Immature natural killer cell (primary cell): Measurements from ENCODE around the gene VPS39. TPM values are rescaled to one million over a fixed set of nuclear protein-coding genes. Genes with fewer than 3 reads are reported as not detected.
"Not testable (repeated sequence)": the region's sequence is repeated elsewhere in the genome, so short reads cannot be mapped to it uniquely, and the experiment has no call there.

Source experiments
- DNase-seq, 3 donors: peaks; one replicate each; pipeline ENCODE4 v3.0.0; 2022; ENCODE audit warnings: mixed read lengths in 1 of 3
- H3K27ac Mint-ChIP-seq, 6 donors: one replicate each; pipeline ENCODE4 v1.8.0; 2020; ENCODE audit warnings: mixed read lengths in 6 of 6, mild to moderate bottlenecking in 5 of 6, inconsistent platforms in 4 of 6, moderate library complexity in 3 of 6
- H3K27me3 Mint-ChIP-seq, 3 donors: one replicate each; pipeline ENCODE4 v1.8.0; 2020 to 2021; ENCODE audit warnings: low read depth in 3 of 3, mild to moderate bottlenecking in 3 of 3, mixed read lengths in 3 of 3, moderate library complexity in 3 of 3, inconsistent platforms in 1 of 3
- H3K36me3 Mint-ChIP-seq, 3 donors: one replicate each; pipeline ENCODE4 v1.8.0; 2020; ENCODE audit warnings: mixed read lengths in 3 of 3, inconsistent platforms in 2 of 3, mild to moderate bottlenecking in 2 of 3
- H3K4me1 Mint-ChIP-seq, 2 donors: one replicate each; pipeline ENCODE4 v1.8.0; 2020; ENCODE audit warnings: inconsistent platforms in 2 of 2, mild to moderate bottlenecking in 2 of 2, mixed read lengths in 2 of 2, moderate library complexity in 1 of 2
- H3K4me3 Mint-ChIP-seq, 5 donors: one replicate each; pipeline ENCODE4 v1.8.0; 2020; ENCODE audit warnings: mild to moderate bottlenecking in 5 of 5, mixed read lengths in 5 of 5, inconsistent platforms in 3 of 5, moderate library complexity in 3 of 5
- H3K9me3 Mint-ChIP-seq, 6 donors: one replicate each; pipeline ENCODE4 v1.8.0; 2020; ENCODE audit warnings: mild to moderate bottlenecking in 6 of 6, mixed read lengths in 6 of 6, inconsistent platforms in 4 of 6, moderate library complexity in 3 of 6
- polyA plus RNA-seq, 3 donors: library from polyadenylated mRNA; unstranded; fragments of 300-500 nt; fragmentation: Illumina TruSeq; gene quantifications; one replicate each; pipeline ENCODE4 v1.2.3, GENCODE V29; 2021

The VPS39 gene
- polyA plus RNA-seq: 10 to 100 TPM; 17.0 to 44.9 (median 18.3) TPM

DNA sequence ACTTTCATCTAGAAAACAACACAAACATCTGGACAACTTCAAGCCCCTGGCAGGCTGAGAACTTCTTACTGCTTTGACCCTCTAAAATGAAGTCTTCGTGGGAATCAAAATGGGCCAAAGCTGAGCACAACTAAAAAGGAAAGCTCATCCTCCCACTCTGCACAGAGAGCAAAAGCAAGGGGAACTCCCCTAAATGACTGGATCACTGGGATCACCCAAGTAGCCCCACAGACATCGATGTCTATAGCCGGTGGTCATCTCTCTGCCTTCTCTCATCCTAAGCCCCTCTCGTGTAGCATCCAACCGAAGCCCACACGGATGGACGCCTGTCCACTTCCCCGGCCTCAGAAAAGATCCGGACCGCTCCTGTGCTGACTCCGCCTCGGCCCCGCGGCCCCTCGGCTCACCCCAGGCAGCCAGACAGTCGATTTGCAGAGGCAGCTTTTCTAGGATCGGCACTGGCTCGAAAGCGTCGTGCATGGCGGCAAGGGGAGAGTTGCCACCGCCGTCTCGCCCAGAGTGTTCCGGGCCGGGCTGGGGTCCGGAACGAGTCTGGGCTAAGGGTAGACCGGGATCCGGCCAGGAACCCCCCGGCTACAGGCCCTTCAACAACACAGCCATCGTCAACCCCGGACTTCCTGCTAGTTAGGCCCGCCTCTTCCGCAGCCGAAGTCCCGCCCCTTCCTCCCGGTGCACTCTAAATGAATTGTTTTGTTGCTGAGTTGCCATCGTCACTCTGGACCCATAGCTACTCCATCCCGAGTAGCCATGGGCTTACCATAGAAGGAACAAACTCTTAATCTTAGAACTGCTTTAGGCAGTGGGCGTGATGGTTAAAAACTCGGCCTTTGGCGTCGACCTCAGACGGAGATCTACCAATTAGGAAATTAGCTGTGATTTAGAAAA lies at the start of gene VPS39:
VPS39 (minus strand) TSS at position 631 of the 906 bp plus-strand sequence; CDS start at position 480, 151 bp downstream.
- Mint-ChIP-seq H3K27ac (peak within 1 kb of the TSS; percentile 92 to 99 (median 95)), H3K4me1 (peaks cover 32 to 47% of the 10 kb centered on the region in 2 donors), H3K36me3 (peaks cover 3 to 10% (median 4%) of the 10 kb centered on the region in 3 donors), H3K27me3 (no peaks in the 10 kb centered on the region), H3K9me3 (no peaks in the 10 kb centered on the region), H3K4me3 (peak within 1 kb of the TSS; percentile 86 to 98 (median 98))
- peak; percentile 78 to 83 (median 80) for DNase-seq

DNA sequence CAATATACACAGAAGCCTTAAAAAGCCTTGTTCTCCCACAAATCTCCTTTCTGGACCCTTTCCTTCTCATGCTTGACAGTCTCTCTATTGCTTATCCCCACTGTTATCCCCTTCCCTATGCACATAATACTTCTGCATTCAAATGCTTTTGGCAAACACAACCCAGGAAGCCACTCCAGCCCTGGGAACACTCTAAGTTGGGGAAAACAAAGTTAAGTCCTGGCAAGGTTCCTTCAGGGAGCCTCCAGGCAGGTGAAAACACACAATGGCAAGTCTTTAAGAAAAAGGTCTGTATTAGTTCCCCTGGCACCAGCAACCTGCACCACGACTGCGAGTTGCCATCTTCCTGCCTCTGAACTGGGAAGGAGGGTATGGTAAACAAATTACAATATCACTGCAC lies 45.2 kb upstream of the VPS39 start:
- no peaks in the 10 kb centered on the region for H3K9me3 Mint-ChIP-seq
- peaks cover 0 to 19% of the 10 kb centered on the region in 2 donors for H3K4me1 Mint-ChIP-seq
- H3K27me3 Mint-ChIP-seq: peaks cover 0 to 7% (median 2%) of the 10 kb centered on the region in 3 donors
- H3K27ac Mint-ChIP-seq: no peak overlapping the region
- DNase-seq: no peak
- H3K36me3 Mint-ChIP-seq: peaks cover 24 to 33% (median 25%) of the 10 kb centered on the region in 3 donors
- H3K4me3 Mint-ChIP-seq: no peak overlapping the region

- Mint-ChIP-seq H3K4me3 (no peak overlapping the region), H3K4me1 (peaks cover 0 to 20% of the 10 kb centered on the region in 2 donors), H3K27me3 (peaks cover 0 to 1% (median 0%) of the 10 kb centered on the region in 3 donors), H3K9me3 (no peaks in the 10 kb centered on the region), H3K27ac (peak overlapping the region in 1 of 6 donors; percentile 55), H3K36me3 (peaks cover 14 to 31% (median 26%) of the 10 kb centered on the region in 3 donors)
- no peak for DNase-seq
Observed at GRCh38 chr15:42240823-42241222, 32.7 kb upstream of the VPS39 start.

- no peak overlapping the region for H3K4me3 Mint-ChIP-seq
- DNase-seq: no peak
- peaks cover 0 to 12% of the 10 kb centered on the region in 2 donors for H3K4me1 Mint-ChIP-seq
- peaks cover 14 to 37% (median 26%) of the 10 kb centered on the region in 3 donors for H3K36me3 Mint-ChIP-seq
- peak overlapping the region in 2 of 6 donors; percentile 5 to 18 for H3K27ac Mint-ChIP-seq
- peaks cover 0 to 1% (median 0%) of the 10 kb centered on the region in 3 donors for H3K27me3 Mint-ChIP-seq
- H3K9me3 Mint-ChIP-seq: no peaks in the 10 kb centered on the region
Observed at GRCh38 chr15:42239528-42240182, 31.6 kb upstream of the VPS39 start.

DNA sequence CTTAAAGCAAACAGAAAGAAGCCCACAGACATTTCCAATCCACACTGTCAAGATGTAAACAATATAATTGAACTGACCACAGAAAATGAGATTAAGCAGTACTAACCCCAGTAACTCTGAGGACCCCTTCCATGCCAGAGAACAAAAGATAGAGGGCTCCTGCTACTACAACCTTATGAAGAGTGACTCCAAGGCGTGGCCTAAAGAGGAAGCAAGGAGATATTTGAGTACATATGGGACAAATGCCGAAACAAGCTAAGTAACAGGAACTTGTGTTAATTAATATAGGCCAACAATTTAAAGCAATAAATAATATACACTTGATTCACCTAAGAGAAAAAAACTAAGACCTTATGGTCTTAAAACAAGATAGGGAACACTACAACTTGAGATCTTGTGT lies 25.0 kb upstream of the VPS39 start:
- peaks cover 0 to 2% of the 10 kb centered on the region in 2 donors for H3K4me1 Mint-ChIP-seq
- H3K27ac Mint-ChIP-seq: peak overlapping the region in 2 of 6 donors; percentile 15 to 62
- H3K27me3 Mint-ChIP-seq: peaks cover 0 to 1% (median 0%) of the 10 kb centered on the region in 3 donors
- DNase-seq: no peak
- no peaks in the 10 kb centered on the region for H3K9me3 Mint-ChIP-seq
- H3K36me3 Mint-ChIP-seq: peaks cover 7 to 38% (median 21%) of the 10 kb centered on the region in 3 donors
- H3K4me3 Mint-ChIP-seq: no peak overlapping the region

GRCh38 chr15:42232606-42233005 lies 24.5 kb upstream of the VPS39 start:
- Mint-ChIP-seq H3K4me3 (no peak overlapping the region), H3K4me1 (peaks cover 0 to 2% of the 10 kb centered on the region in 2 donors), H3K9me3 (no peaks in the 10 kb centered on the region), H3K27me3 (peaks cover 0 to 1% (median 0%) of the 10 kb centered on the region in 3 donors), H3K27ac (peak overlapping the region in 2 of 6 donors; percentile 19 to 62), H3K36me3 (peaks cover 7 to 35% (median 18%) of the 10 kb centered on the region in 3 donors)
- no peak for DNase-seq

GRCh38 chr15:42231088-42231487 lies 23.0 kb upstream of the VPS39 start:
- H3K4me1 Mint-ChIP-seq: peaks cover 0 to 2% of the 10 kb centered on the region in 2 donors
- H3K36me3 Mint-ChIP-seq: peaks cover 0 to 35% (median 12%) of the 10 kb centered on the region in 3 donors
- H3K27me3 Mint-ChIP-seq: peaks cover 0 to 3% (median 0%) of the 10 kb centered on the region in 3 donors
- no peaks in the 10 kb centered on the region for H3K9me3 Mint-ChIP-seq
- H3K27ac Mint-ChIP-seq: peak overlapping the region in 2 of 6 donors; percentile 13 to 37
- H3K4me3 Mint-ChIP-seq: no peak overlapping the region
- no peak for DNase-seq

GRCh38 chr15:42228981-42229380 lies 20.9 kb upstream of the VPS39 start:
- H3K27ac Mint-ChIP-seq, H3K4me1 Mint-ChIP-seq, H3K27me3 Mint-ChIP-seq, DNase-seq, H3K4me3 Mint-ChIP-seq, H3K9me3 Mint-ChIP-seq: not testable (repeated sequence)
- peaks cover 11 to 43% (median 22%) of the 10 kb centered on the region in 3 donors for H3K36me3 Mint-ChIP-seq

GRCh38 chr15:42228036-42228435 lies 19.9 kb upstream of the VPS39 start:
- no peak overlapping the region for H3K4me3 Mint-ChIP-seq
- H3K27ac Mint-ChIP-seq: no peak overlapping the region
- H3K9me3 Mint-ChIP-seq: no peaks in the 10 kb centered on the region
- no peak for DNase-seq
- peaks cover 11 to 49% (median 22%) of the 10 kb centered on the region in 3 donors for H3K36me3 Mint-ChIP-seq
- H3K4me1 Mint-ChIP-seq: peaks cover 0 to 2% of the 10 kb centered on the region in 2 donors
- peaks cover 0 to 3% (median 0%) of the 10 kb centered on the region in 3 donors for H3K27me3 Mint-ChIP-seq

GRCh38 chr15:42226648-42227047 lies 18.5 kb upstream of the VPS39 start:
- no peak for DNase-seq
- Mint-ChIP-seq H3K36me3 (peaks cover 11 to 50% (median 22%) of the 10 kb centered on the region in 3 donors), H3K4me1 (peaks cover 0 to 2% of the 10 kb centered on the region in 2 donors), H3K9me3 (no peaks in the 10 kb centered on the region), H3K27ac (no peak overlapping the region), H3K27me3 (peaks cover 0 to 3% (median 0%) of the 10 kb centered on the region in 3 donors), H3K4me3 (no peak overlapping the region)

DNA sequence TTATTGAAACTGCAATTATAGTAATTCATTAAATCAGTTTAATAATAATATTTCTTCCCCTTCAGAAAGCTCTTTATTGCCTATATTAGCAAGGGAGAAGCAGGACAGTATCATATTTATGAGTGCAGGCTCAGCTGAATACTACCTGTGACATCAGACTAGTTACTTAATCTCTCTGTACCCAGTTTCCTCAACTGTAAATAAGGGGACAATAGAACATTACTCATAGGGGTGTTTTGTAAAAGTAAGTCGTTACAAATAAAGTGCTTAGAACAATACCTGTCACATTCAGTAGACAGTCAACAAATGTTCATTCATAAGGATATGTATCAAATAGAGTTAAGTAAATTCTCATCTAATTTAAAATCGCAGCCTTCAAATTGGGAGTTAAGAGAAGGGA lies 12.1 kb upstream of the VPS39 start:
- Mint-ChIP-seq H3K4me3 (no peak overlapping the region), H3K36me3 (peaks cover 16 to 50% (median 25%) of the 10 kb centered on the region in 3 donors), H3K4me1 (peaks cover 0 to 7% of the 10 kb centered on the region in 2 donors), H3K27ac (no peak overlapping the region), H3K27me3 (peaks cover 0 to 2% (median 0%) of the 10 kb centered on the region in 3 donors), H3K9me3 (no peaks in the 10 kb centered on the region)
- no peak for DNase-seq

GRCh38 chr15:42218953-42219592 lies 11.0 kb upstream of the VPS39 start:
- DNase-seq: no peak
- H3K27me3 Mint-ChIP-seq: peaks cover 0 to 2% (median 0%) of the 10 kb centered on the region in 3 donors
- no peaks in the 10 kb centered on the region for H3K9me3 Mint-ChIP-seq
- H3K36me3 Mint-ChIP-seq: peaks cover 10 to 48% (median 15%) of the 10 kb centered on the region in 3 donors
- H3K27ac Mint-ChIP-seq: peak overlapping the region in 1 of 6 donors; percentile 1
- no peak overlapping the region for H3K4me3 Mint-ChIP-seq
- H3K4me1 Mint-ChIP-seq: peaks cover 0 to 7% of the 10 kb centered on the region in 2 donors

- peaks cover 0 to 2% (median 0%) of the 10 kb centered on the region in 3 donors for H3K27me3 Mint-ChIP-seq
- no peak overlapping the region for H3K4me3 Mint-ChIP-seq
- peaks cover 10 to 43% (median 15%) of the 10 kb centered on the region in 3 donors for H3K36me3 Mint-ChIP-seq
- no peak overlapping the region for H3K27ac Mint-ChIP-seq
- H3K9me3 Mint-ChIP-seq: no peaks in the 10 kb centered on the region
- DNase-seq: no peak
- peaks cover 0 to 7% of the 10 kb centered on the region in 2 donors for H3K4me1 Mint-ChIP-seq
Observed at GRCh38 chr15:42217568-42217967, 9.5 kb upstream of the VPS39 start.
